Right lobe of liver (tissue), 6 donors: ENCODE measurements around the gene TSTD2. TPM values are rescaled to one million over a fixed set of nuclear protein-coding genes. Genes with fewer than 3 reads are reported as not detected.

Source experiments
- ATAC-seq, 4 donors: fragments of 200-7000 bp; cut with Tn5 transposase; one replicate each; pipeline ENCODE4 v1.9.1; 2020; ENCODE audit warnings: mild to moderate bottlenecking in 4 of 4, moderate library complexity in 4 of 4
- DNase-seq, 3 donors: peaks; one replicate each; pipeline ENCODE4 v3.0.0-alpha.2; 2020
- H3K27ac ChIP-seq, 3 donors: fragments of 200-600 bp; one replicate each; pipeline ENCODE4 v1.8.0; 2022
- H3K27me3 ChIP-seq, 2 donors: fragments of 200-600 bp; one replicate each; pipeline ENCODE4 v1.8.0; 2022
- H3K36me3 ChIP-seq, 4 donors: fragments of 200-600 bp; sonication (generic) in 1 of 4; one replicate each; pipeline versions ENCODE4 v1.5.1 to v1.8.0; 2017 to 2022; ENCODE audit warnings: control low read depth in 1 of 4
- H3K4me1 ChIP-seq, 4 donors: fragments of 200-600 bp; sonication (generic) in 1 of 4; one replicate each; pipeline versions ENCODE4 v1.5.1 to v1.8.0; 2017 to 2022; ENCODE audit warnings: control low read depth in 1 of 4
- H3K4me3 ChIP-seq, 3 donors: fragments of 200-600 bp; one replicate each; pipeline ENCODE4 v1.8.0; 2022
- H3K9me3 ChIP-seq, 4 donors: fragments of 200-600 bp; sonication (generic) in 1 of 4; one replicate each; pipeline versions ENCODE4 v1.5.1 to v1.8.0; 2017 to 2022; ENCODE audit warnings: control low read depth in 1 of 4
- CTCF ChIP-seq, 4 donors: fragments of 200-600 bp in 3 of 4; fragments of 450-650 bp in 1 of 4; IDR thresholded peaks; one replicate each; pipeline versions ENCODE4 v1.5.1 to v1.8.0; 2016 to 2022; ENCODE audit warnings: antibody characterized with exemption in 4 of 4, mild to moderate bottlenecking in 2 of 4
- POLR2A ChIP-seq: fragments of 450-650 bp; IDR thresholded peaks from one replicate; pipeline ENCODE4 v1.6.1; 2017; ENCODE audit warnings: antibody characterized with exemption, mild to moderate bottlenecking
- WGBS: methylation state at CpG from one replicate; pipeline ENCODE4 v1.1.6; 2018; ENCODE audit warnings: low coverage, low lambda C conversion rate; ENCODE audit not compliant: insufficient coverage; ENCODE audit errors: missing lambda C conversion rate; 5-methylcytosine and 5-hydroxymethylcytosine counted together
- intact Hi-C, 2 donors: fragments of 100-400 bp; cut with DNase I; formaldehyde crosslinking; loops; one replicate each; pipeline versions ENCODE4 v1.11.2 to v1.14.1; 2022
- long read RNA-seq: library from polyadenylated mRNA; unstranded; transcript quantifications from one replicate; pipeline ENCODE4 v2.0.0, GENCODE V29; 2019
- total RNA-seq, 6 experiments: library from RNA; depleted of rRNA in 2 of 6; stranded (reverse); fragments of >200 nt in 2 of 6; fragmentation: NEBNext Ultra II Directional in 3 of 6; extraction: Animal tissue kit (Norgen Biotek cat#: 25700) in 3 of 6; gene quantifications; one replicate each; pipeline versions ENCODE4 v1.1.0 to v1.2.4, GENCODE V29; 2016 to 2023
- donor health status: DM: no; HTN: yes; CAD: no.
- donor health status: DM: no; HTN: no; CAD: no.
- donor health status: DM: no; HTN: no; CAD: no.
- donor health status: DM: no; HTN: yes; CAD: no.
- donor health status: DM: no; HTN: yes; CAD: no.

The TSTD2 gene
- total RNA-seq = 10 to 100 TPM in 1 of 6 experiments, 1 to 10 TPM in 5; 7.9 to 10.2 (median 9.0) TPM
- long read RNA-seq, partial matches to known transcripts = 1 of 2 reads
- long read RNA-seq, other reads (novel, unspliced or antisense) = 0 of 2 reads

- Histone ChIP-seq H3K27ac (peak within 1 kb of the TSS; percentile 92 to 95 (median 95)), H3K9me3 (no peaks in the 10 kb centered on the region), H3K36me3 (no peaks in the 10 kb centered on the region), H3K4me1 (peaks cover 0 to 31% (median 7%) of the 10 kb centered on the region in 4 donors), H3K27me3 (no peaks in the 10 kb centered on the region), H3K4me3 (peak within 1 kb of the TSS; percentile 76 to 91 (median 88))
- intact Hi-C loops = no loop called here
- 2% methylated on average over 19 of the region's 83 CpGs for WGBS
- TF ChIP-seq POLR2A = peak; percentile 95
- TF ChIP-seq CTCF (IDR thresholded peaks at IDR 0.05) = no peak
- peak; percentile 98 to 99 (median 99) for DNase-seq
- ATAC-seq = peak; percentile 89 to 97 (median 92)
Observed at GRCh38 chr9:97632985-97633858, at the start of gene TSTD2, which contains the start of gene NCBP1. Gene TSTD2 (minus strand): TSS chr9:97633368. CDS start chr9:97627562, 5,806 bp downstream. Gene NCBP1 (plus strand): TSS chr9:97633821. CDS start chr9:97633882, 61 bp downstream.

- H3K9me3 ChIP-seq = no peaks in the 10 kb centered on the region
- H3K4me3 ChIP-seq = no peak overlapping the region
- no peak overlapping the region for H3K27ac ChIP-seq
- H3K27me3 ChIP-seq = no peaks in the 10 kb centered on the region
- H3K4me1 ChIP-seq = no peaks in the 10 kb centered on the region
- WGBS = 63% methylated on average over 1 of the region's 1 CpG
- no peak for DNase-seq
- H3K36me3 ChIP-seq = peaks cover 0 to 54% (median 27%) of the 10 kb centered on the region in 4 donors
- intact Hi-C loops = no loop called here
- ATAC-seq = no peak
- no peak for TF ChIP-seq CTCF (IDR thresholded peaks at IDR 0.05)
- no peak for TF ChIP-seq POLR2A
Observed at GRCh38 chr9:97682242-97682641, 49.1 kb upstream of the TSTD2 start.

GRCh38 chr9:97675655-97676054 lies 42.5 kb upstream of the TSTD2 start:
- intact Hi-C loops = no loop called here
- TF ChIP-seq CTCF (IDR thresholded peaks at IDR 0.05) (no peak), POLR2A (no peak)
- ATAC-seq (no peak), DNase-seq (no peak)
- Histone ChIP-seq H3K27ac (no peak overlapping the region), H3K9me3 (no peaks in the 10 kb centered on the region), H3K36me3 (peaks cover 0 to 52% (median 25%) of the 10 kb centered on the region in 4 donors), H3K4me1 (peaks cover 0 to 10% (median 2%) of the 10 kb centered on the region in 4 donors), H3K4me3 (no peak overlapping the region), H3K27me3 (no peaks in the 10 kb centered on the region)
- 69% methylated on average over 3 of the region's 3 CpGs for WGBS

GRCh38 chr9:97673922-97674321 lies 40.8 kb upstream of the TSTD2 start:
- Histone ChIP-seq H3K27ac (no peak overlapping the region), H3K9me3 (no peaks in the 10 kb centered on the region), H3K4me1 (peaks cover 0 to 10% (median 2%) of the 10 kb centered on the region in 4 donors), H3K27me3 (no peaks in the 10 kb centered on the region), H3K4me3 (no peak overlapping the region), H3K36me3 (peaks cover 0 to 62% (median 30%) of the 10 kb centered on the region in 4 donors)
- ATAC-seq (peak in 3 of 4 donors; percentile 40 to 56 (median 45)), DNase-seq (no peak)
- intact Hi-C loops = no loop called here
- WGBS = 91% methylated on average over 3 of the region's 3 CpGs
- TF ChIP-seq POLR2A (no peak), CTCF (IDR thresholded peaks at IDR 0.05) (no peak)
